NCI-H524 (cell line): Measurements from ENCODE around the gene AS3MT.
"Not testable (repeated sequence)": the region's sequence is repeated elsewhere in the genome, so short reads cannot be mapped to it uniquely, and the experiment has no call there.

ENCODE experiments used
- DNase-seq, 2 experiments: peaks; one replicate each; lab custom pipeline; 2025; lab: John Stamatoyannopoulos, UW

AS3MT gene

DNA sequence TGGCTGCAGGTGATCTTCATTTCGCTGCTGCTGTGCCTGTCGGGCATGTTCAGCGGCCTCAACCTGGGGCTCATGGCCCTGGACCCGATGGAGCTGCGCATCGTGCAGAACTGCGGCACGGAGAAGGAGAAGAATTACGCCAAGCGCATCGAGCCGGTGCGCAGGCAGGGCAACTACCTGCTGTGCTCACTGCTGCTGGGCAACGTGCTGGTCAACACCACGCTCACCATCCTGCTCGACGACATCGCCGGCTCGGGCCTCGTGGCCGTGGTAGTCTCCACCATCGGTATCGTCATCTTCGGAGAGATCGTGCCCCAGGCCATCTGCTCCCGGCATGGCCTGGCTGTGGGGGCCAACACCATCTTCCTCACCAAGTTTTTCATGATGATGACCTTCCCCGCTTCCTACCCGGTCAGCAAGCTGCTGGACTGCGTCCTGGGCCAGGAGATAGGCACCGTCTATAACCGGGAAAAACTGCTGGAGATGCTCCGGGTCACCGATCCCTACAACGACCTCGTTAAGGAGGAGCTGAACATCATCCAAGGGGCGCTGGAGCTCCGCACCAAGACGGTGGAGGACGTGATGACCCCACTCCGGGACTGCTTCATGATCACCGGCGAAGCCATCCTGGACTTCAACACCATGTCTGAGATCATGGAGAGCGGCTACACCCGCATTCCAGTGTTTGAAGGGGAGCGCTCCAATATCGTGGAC is 50.1 kb downstream of the AS3MT start:
- DNase-seq: peak; percentile 3 to 20

DNA sequence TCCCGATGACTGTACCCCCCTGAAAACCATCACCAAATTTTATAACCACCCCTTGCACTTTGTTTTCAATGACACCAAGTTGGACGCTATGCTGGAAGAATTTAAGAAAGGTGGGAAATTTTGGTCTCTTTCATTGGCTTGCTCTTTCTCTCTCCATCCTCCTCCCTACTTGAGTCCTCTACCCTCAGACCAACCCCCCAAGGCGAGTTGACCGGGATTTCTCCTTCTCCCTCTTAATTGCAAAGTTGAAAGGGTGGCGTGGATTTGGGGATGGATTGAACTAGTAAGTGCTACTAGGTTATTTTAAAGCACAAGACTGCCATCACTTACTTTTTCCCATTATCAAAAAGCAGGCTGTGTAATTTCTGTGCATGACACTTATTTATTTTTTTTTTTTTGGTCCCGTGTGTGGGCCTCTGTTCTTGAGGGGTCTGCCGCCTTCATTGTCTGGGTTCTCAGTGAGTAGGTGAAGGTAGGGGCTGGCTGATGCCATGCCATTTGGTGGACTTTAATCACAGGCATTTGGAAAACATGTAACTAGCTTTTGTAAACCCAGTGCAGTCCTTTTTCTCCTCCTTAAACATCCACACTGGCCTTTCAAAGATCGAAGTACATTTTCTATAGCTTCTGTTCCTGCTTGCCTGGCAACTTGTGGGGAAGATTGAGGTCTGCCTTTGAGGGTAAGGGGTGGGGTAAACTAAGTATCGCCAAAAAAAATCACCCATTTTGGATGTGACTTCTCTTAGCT is 50.9 kb downstream of the AS3MT start:
- DNase-seq: peak in 1 of 2 experiments; percentile 4

DNA sequence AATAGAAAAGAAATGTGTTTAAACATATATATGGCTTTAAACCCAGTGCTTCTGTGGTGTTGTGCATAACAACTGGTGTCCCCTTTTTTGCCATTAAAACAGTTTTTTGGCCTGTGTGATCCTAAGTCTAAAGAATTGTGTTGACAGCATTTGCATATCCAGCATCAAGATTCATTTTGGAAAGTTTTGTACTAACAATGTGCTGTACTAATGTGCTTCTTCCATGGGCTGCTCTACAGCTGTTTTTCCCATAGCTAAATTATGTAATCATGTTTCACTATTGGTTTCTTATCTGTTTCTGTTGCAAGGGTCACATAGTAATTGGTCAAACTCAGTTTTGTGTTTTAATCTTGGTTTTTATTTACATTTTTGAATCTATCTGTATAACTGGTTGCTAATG is 54.3 kb downstream of the AS3MT start:
- DNase-seq: no peak

DNA sequence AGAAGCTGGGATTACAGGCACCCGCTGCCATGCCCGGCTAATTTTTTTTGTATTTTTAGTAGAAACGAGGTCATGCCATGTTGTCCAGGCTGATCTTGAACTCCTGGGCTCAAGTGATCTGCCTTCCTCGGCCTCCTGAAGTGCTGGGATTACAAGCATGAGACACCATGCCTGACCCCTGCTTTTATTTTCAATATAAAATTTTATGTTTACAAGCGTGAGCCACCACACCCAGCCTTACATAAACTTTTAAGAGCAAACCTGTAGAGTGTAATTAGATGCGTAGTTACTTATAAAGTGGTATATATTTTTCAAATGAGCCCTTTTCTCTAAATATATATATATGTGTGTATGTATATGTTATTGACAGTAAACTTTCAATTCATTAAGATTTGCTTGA is 57.6 kb downstream of the AS3MT start:
- no peak for DNase-seq

DNA sequence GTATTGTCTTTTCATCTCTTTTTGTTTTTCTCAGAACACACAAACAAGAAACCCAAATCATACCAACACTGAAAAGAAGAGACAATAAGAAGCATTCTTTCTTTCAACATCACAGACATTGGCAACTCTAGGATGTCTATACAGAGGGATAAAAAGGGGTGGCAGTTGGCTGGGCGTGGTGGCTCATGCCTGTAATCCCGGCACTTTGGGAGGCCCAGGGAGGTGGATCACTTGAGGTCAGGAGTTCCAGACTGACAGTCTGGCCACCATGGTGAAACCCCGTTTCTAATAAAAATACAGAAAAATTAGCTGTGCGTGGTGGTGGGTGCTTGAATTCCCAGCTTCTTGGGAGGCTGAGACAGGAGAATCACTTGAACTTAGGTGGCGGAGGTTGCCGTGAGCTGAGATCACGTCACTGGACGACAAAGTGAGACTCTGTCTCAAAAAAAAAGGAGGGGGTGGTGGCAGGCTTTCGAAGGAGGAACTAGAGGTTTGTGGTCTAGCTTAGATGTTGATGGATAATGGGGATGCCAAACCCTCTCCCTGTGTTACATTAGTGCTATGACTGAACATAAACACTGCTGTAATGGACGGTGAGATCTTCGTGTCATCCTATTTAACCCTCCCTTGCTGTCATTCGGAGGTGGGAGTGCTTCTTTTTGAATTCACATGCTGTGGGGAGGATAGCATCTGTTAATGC is 58.2 kb downstream of the AS3MT start:
- DNase-seq: no peak

DNA sequence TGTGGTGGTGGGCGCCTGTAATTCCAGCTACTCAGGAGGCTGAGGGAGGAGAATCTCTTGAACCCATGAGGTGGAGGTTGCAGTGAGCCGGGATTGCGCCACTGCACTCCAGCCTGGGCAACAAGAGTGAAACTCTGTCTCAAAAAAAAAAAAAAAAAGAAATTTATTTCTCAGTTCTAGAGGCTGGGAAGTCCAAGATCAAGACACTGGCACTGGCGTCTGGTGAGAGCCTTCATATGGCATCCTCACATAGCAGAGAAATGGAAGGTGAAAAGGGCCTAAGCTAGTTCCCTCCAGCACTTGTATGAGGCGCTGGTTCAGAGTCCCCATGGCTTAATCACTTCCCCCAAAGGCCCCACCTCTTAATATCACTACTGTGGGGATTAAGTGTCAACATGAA is 59.2 kb downstream of the AS3MT start:
- not testable (repeated sequence) for DNase-seq

DNA sequence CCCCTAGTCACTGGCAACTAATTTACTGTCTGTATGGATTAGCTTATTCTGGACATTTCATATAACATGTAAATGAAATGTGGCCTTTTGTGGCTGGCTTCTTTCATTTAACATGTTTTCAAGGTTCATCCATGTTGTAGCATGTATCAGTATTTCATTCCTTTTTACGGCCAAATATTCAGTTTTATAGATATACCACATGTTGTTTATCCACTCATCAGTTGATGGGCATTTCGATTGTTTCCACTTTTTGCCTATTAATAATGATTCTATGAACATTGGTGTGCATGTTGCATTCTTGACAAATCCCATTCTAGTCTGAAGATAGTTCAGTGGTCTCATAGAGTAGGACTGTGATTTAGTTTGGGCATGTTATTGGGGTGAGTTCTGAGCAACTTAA is 61.5 kb downstream of the AS3MT start:
- no peak for DNase-seq

DNA sequence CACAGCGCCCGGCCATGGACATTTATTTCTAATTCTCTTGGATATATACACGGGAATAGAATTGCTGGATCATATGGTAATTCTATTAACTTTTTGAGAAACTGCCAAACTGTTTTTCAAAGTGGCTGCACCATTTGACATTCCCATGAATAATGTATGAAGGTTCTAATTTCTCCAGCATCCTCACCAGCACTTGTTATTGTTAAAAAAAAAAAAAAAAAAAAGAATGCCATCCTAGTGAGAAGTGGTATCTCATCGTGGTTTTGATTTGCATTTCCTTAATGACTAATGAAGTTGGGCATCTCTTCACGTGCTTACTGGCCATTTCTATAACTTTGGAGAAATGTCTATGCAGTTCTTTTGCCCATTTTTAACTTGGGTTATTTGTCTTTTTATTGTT is 62.4 kb downstream of the AS3MT start:
- no peak for DNase-seq

DNA sequence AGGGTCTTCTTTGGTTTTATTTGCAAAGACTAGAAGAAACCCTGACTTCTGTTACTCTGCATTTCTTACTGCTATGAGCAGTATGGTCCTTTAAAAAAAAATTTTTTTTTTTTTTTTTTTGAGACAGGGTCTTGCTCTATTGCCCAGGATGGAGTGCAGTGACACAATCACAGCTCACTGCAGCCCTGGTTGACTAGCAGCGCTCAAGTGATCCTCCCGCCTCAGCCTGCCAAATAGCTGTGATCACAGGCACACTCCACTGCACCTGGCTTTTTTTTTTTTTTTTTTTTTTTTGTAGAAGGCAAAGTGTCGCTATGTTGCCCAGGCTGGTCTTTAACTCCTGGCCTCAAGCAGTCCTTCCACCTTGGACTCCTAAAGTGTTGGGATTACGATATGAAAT is 66.2 kb downstream of the AS3MT start:
- DNase-seq: no peak

DNA sequence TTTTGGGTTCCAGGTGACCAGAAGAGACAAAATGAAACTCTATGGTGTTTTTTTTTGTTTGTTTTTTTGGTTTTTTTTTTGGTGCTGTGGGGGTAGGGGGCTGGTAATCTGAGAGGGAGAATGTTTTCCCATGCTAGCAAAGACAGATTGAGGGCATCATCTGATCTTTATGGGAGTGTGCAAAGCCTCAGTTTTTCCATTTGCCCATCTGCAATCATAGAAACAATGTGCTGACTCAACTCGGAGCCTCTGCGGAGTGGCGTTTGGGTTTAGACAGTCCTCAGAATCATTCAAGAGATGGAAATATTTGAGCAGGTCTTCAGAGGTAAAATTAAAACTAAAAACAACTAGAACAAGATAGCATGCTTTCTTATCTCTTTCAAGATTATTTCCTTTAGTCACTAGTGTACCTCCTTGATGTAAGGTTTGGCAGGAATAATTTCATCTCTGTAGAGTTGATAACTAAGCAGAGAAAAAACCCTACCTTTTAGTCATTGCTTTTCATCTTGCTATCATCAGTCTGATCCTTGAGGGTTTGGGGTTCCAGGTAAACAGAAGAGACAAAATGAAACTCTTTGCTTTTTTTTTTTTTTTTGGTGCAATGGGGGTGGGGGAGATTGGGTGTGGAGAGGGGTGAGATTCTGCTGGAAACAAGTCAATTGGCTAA is 66.8 kb downstream of the AS3MT start:
- no peak for DNase-seq

DNA sequence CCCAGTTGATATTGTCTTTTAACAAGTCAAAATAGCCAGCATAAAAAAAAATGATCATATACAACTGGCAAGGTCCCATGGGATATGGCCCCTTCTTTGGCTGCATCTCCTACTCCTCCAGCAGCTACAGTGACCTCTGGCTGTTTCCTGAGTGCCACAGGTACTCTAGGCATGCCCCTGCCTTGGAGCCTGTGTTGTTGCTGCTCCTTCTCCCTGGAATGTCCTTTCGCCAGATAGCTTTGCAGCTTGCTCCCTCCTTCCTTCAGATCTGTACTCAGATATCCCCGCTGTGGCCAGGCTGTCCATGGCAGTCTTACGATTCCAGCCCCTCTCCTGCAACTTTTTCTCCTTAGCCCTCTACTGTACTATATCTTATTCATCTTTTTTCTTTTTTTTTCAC is 72.1 kb downstream of the AS3MT start:
- DNase-seq: no peak

DNA sequence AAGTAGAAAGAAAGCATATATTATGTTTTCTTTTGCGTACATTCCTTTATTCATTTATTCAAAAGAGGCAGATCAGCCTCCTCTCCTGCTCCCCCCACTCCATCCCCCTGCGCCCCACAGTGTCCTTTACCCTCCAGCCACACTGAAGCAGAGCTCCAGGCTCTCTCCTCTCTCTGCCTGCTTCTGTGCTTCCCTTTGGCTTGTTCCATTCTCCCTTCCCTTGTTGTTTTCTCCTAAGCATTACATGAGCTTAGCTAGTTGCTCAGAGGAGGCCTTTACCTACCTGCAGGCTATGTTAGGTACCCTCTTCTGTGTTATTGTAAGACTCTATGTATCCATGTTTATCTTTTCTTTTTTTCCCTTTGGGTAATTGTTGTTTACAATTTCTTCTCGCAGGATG is 76.2 kb downstream of the AS3MT start:
- DNase-seq: no peak

DNA sequence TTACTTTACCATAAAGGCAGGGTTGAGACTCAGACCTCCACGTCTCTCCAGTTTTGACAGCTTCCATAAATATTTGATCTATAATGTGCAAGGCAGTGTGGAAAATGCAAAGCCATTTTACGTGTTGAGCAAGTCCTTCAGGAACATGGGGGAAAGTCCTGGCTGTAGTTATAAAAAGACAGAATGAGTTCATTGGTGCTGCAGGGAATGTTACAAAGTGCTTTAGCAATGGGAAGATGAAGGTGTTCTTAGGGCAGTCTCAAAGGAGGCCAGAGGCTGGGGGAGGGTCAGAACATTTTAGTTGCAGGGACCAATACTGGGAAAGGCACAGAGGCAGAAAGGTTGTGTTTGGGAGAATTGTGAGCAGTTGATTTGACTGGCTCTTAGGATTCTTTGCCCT is 76.7 kb downstream of the AS3MT start:
- DNase-seq: no peak

DNA sequence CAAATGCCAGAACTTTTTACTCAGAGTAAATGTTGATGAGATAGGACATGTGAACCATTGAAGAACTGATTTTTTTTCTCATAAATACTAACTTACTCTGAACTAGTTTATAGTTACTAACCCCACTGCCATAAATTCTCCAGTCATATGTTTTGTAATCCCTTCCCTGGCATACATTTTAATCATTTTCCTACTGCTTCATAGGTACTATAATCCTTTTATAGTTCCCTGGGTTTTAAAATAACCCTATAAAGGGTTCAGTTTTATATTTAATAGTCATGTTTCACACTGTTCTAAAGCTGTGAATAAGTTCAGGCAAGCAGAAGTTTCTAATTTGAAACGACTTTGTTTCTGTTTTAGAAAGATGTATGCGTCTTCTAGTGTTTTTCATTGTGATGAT is 77.7 kb downstream of the AS3MT start:
- no peak for DNase-seq

DNA sequence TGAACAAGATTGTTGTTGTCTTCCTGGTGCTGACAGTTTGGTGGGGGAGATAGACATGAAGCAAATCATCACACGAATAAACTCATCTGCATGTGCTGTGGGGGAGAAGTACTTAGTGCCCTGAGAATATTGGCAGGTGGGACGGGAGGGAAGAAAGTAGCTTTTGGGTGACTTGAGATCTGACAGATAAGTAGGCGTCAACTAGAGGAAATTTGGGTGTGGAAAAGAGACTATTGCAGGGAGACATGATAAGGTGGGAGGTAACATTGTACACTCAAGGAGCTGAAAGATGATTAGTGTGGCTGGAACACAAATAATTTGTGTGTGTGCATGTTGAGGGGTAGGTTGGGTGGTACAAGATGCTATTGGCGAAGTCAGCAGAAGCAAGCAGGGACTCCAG is 78.9 kb downstream of the AS3MT start:
- DNase-seq: no peak

DNA sequence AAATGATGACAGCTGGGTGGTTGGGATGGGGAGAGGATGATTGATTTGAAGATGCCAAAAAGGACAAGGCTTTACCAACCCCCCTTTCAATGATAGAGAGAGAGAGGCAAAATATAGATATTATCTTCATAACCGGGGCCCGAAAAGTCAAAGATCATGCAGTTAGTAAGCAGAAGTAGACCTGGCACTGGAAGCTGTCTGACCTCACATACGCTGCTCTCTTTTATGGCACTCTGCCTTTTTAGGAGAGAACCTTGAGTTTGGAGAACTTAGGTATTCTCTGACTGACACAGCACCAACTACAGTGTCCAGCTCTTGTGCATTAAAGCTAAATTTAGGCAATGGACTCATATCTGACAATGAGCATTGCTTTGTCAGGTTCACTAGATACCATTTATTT is 79.5 kb downstream of the AS3MT start:
- DNase-seq: no peak

DNA sequence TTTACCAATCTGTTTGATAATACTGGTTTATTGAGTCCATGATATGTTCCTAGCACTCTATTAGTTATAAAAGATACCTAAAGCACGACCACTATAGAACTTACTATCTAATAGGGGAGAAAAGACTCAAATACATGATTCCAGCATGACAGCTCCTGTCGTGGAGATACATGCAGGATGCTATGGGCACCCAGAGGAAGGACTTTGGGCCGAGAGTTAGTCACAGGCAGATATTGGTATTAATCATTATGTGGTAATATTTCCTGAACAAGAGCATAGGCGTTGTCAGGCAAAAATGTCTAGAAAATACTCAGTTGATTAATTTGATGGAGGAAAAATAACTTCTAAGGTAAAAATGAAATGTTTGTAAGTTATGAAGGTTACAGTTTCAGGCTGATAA is 80.6 kb downstream of the AS3MT start:
- no peak for DNase-seq

DNA sequence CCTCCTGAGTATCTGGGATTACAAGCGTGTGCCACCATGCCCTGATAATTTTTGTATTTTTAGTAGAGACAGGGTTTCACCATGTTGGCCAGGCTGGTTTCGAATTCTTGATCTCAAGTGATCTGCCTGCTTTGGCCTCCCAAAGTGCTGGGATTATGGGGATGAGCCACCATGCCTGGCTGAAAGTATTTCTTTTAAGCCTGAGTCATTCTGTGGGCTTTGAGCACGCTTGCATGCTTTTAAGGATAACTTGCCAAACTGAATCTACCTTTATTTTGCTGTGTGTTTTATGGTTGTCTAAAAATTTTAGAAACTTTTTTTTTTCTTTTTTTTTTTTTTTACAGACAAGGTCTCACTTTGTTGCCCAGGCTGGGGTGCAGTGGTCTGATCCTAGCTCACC is 82.0 kb downstream of the AS3MT start:
- no peak for DNase-seq
